ENCODE data around the gene SH3D21.

The SH3D21 gene

GRCh38 chr1:36303650-36304360, 2.4 kb upstream of the SH3D21 start:
- DNase-seq: no peak

GRCh38 chr1:36304521-36304920, 1.6 kb upstream of the SH3D21 start:
- no peak for DNase-seq

- DNase-seq: no peak
Measured at GRCh38 chr1:36304970-36305914, 926 bp upstream of the SH3D21 start.

GRCh38 chr1:36305915-36306209, 306 bp upstream of the SH3D21 start:
- no peak for DNase-seq

- peak; percentile 95 for DNase-seq
Measured at GRCh38 chr1:36306902-36307456, 811 bp downstream of the SH3D21 start.

GRCh38 chr1:36307601-36308330, 1.6 kb downstream of the SH3D21 start:
- DNase-seq: no peak

GRCh38 chr1:36309397-36309796, 3.2 kb downstream of the SH3D21 start:
- DNase-seq: no peak

GRCh38 chr1:36320291-36320761, 14.2 kb downstream of the SH3D21 start:
- DNase-seq: no peak

GRCh38 chr1:36320767-36321118, 14.6 kb downstream of the SH3D21 start:
- no peak for DNase-seq

GRCh38 chr1:36321119-36321951, 15.2 kb downstream of the SH3D21 start:
- DNase-seq: no peak

- no peak for DNase-seq
Measured at GRCh38 chr1:36322041-36322785, 16.0 kb downstream of the SH3D21 start.

GRCh38 chr1:36322786-36323635, 16.8 kb downstream of the SH3D21 start:
- no peak for DNase-seq

GRCh38 chr1:36323636-36324352, 17.6 kb downstream of the SH3D21 start, which contains the start of gene EVA1B:
Gene EVA1B, minus strand, starts transcription at chr1:36323645. Its CDS starts 608 bp downstream, at chr1:36323037.
- DNase-seq: no peak

GRCh38 chr1:36324353-36324703, 18.2 kb downstream of the SH3D21 start:
- no peak for DNase-seq

- DNase-seq: no peak
Measured at GRCh38 chr1:36326499-36326898, 20.3 kb downstream of the SH3D21 start.

GRCh38 chr1:36327421-36328087, 21.4 kb downstream of the SH3D21 start:
- DNase-seq: no peak

GRCh38 chr1:36328088-36328480, 21.9 kb downstream of the SH3D21 start:
- DNase-seq: no peak

- peak; percentile 31 for DNase-seq
Measured at GRCh38 chr1:36328713-36329112, 22.5 kb downstream of the SH3D21 start.

- DNase-seq: no peak
Measured at GRCh38 chr1:36329817-36330216, 23.6 kb downstream of the SH3D21 start.
